Measurements from ENCODE around the gene STK35. TPM values are rescaled to one million over a fixed set of nuclear protein-coding genes. Genes with fewer than 3 reads are reported as not detected.

Gene STK35
- polyA plus RNA-seq, 3 donors = 1.2 to 9.3 (median 2.0) TPM

DNA sequence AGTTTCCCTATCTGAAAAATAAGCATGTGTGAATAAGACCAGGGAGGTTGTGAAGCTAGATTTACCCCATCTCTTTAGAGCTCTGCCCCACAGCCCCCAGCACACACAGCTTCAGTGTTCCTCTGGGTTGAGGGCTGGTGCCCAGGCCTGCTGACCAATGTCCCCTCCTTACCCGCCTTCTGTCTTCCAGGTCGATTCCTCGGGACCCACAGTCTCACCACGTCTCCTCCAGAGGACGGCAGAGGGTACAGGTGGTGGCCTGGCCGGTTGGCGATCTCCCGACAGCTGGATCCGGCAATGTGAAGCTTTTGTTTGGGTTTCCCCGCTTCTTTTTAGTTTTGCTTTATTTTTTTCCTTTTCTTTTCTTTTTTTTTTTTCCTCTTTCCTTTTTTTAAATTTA lies 42.0 kb downstream of the STK35 start:
- H2AFZ ChIP-seq (ENCODE audit: insufficient read depth, low read depth, low read length, poor library complexity, severe bottlenecking) = no peak overlapping the region
- TF ChIP-seq, protein P1, sequence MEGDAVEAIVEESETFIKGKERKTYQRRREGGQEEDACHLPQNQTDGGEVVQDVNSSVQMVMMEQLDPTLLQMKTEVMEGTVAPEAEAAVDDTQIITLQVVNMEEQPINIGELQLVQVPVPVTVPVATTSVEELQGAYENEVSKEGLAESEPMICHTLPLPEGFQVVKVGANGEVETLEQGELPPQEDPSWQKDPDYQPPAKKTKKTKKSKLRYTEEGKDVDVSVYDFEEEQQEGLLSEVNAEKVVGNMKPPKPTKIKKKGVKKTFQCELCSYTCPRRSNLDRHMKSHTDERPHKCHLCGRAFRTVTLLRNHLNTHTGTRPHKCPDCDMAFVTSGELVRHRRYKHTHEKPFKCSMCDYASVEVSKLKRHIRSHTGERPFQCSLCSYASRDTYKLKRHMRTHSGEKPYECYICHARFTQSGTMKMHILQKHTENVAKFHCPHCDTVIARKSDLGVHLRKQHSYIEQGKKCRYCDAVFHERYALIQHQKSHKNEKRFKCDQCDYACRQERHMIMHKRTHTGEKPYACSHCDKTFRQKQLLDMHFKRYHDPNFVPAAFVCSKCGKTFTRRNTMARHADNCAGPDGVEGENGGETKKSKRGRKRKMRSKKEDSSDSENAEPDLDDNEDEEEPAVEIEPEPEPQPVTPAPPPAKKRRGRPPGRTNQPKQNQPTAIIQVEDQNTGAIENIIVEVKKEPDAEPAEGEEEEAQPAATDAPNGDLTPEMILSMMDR (IDR thresholded peaks at IDR 0.05) = no peak
- Mint-ChIP-seq H3K9me3 (no peaks in the 10 kb centered on the region), H3K27me3 (ENCODE audit: low read depth in 3 of 3) (peaks cover 0 to 2% (median under 1%) of the 10 kb centered on the region in 3 donors), H3K27ac (peak overlapping the region in 1 of 7 donors; percentile 6), H3K4me3 (no peak overlapping the region), H3K4me1 (no peaks in the 10 kb centered on the region), H3K36me3 (peaks cover 40 to 47% of the 10 kb centered on the region in 2 donors)
- no peak overlapping the region for H3K27ac ChIP-seq (ENCODE audit: low read depth in 1 of 2, low read length in 2 of 2)
- peaks cover 46% of the 10 kb centered on the region for H4K20me1 ChIP-seq (ENCODE audit: insufficient read depth, low read length)
- H3K4me3 ChIP-seq (replicated peaks in 1 of 3; ENCODE audit: low read depth in 2 of 3, low read length in 3 of 3) = no peak overlapping the region
- H3K27me3 ChIP-seq (ENCODE audit: control insufficient read depth in 2 of 2, insufficient read depth in 2 of 2, low read length in 2 of 2) = no peaks in the 10 kb centered on the region
- no peaks in the 10 kb centered on the region for H3K79me2 ChIP-seq (ENCODE audit: insufficient read depth, low read length)
- no peak for DNase-seq
- peaks cover 27 to 95% of the 10 kb centered on the region in 2 donors for H3K36me3 ChIP-seq (replicated peaks in 1 of 2; ENCODE audit: control insufficient read depth in 1 of 2, insufficient read depth in 2 of 2, low read length in 2 of 2)
- intact Hi-C loops (cut with micrococcal nuclease) = no loop called here
- H3K4me2 ChIP-seq (replicated peaks; ENCODE audit: extremely low read depth, low read length, poor library complexity, severe bottlenecking) = no peak overlapping the region
- H3K9ac ChIP-seq (ENCODE audit: insufficient read depth, low read length, poor library complexity, severe bottlenecking) = no peak overlapping the region
- no peaks in the 10 kb centered on the region for H3K9me3 ChIP-seq (replicated peaks in 1 of 2; ENCODE audit: control insufficient read depth in 1 of 2, insufficient read depth in 1 of 2, low read length in 2 of 2)
- no peaks in the 10 kb centered on the region for H3K4me1 ChIP-seq (ENCODE audit: control insufficient read depth in 1 of 2, insufficient read depth in 2 of 2, low read length in 2 of 2)
- WGBS (ENCODE audit: insufficient coverage) = no CpG with 5 or more reads among the region's 10 CpGs

DNA sequence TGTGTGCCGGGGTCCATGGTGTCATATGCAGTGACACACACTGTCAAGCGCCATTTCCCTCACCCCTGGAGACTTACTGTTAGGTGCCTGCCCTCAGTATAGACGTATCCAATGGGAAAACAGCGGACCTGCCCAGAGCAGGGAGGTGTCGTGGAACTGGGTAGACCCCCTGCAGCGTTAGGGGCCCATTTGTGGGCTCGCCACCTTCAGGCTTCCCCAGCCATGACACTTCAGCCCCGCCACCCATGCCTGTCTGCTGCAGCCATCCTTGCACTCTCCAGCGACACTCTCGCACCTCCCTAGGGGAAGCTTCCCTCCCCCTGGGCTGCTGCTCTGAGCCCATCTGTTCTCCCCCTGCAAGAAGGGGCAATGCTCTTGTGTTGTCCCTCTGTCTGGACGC lies 43.2 kb downstream of the STK35 start:
- TF ChIP-seq, protein P1 (IDR thresholded peaks at IDR 0.05) = no peak
- no peak overlapping the region for H3K4me3 ChIP-seq (replicated peaks in 1 of 3; ENCODE audit: low read depth in 2 of 3, low read length in 3 of 3)
- DNase-seq = no peak
- H2AFZ ChIP-seq (ENCODE audit: insufficient read depth, low read depth, low read length, poor library complexity, severe bottlenecking) = no peak overlapping the region
- 98% methylated on average over 11 of the region's 11 CpGs for WGBS (ENCODE audit: insufficient coverage)
- H4K20me1 ChIP-seq (ENCODE audit: insufficient read depth, low read length) = peaks cover 35% of the 10 kb centered on the region
- H3K27ac ChIP-seq (ENCODE audit: low read depth in 1 of 2, low read length in 2 of 2) = no peak overlapping the region
- H3K9ac ChIP-seq (ENCODE audit: insufficient read depth, low read length, poor library complexity, severe bottlenecking) = no peak overlapping the region
- H3K79me2 ChIP-seq (ENCODE audit: insufficient read depth, low read length) = no peaks in the 10 kb centered on the region
- H3K4me1 ChIP-seq (ENCODE audit: control insufficient read depth in 1 of 2, insufficient read depth in 2 of 2, low read length in 2 of 2) = no peaks in the 10 kb centered on the region
- no peak overlapping the region for H3K4me2 ChIP-seq (replicated peaks; ENCODE audit: extremely low read depth, low read length, poor library complexity, severe bottlenecking)
- H3K9me3 ChIP-seq (replicated peaks in 1 of 2; ENCODE audit: control insufficient read depth in 1 of 2, insufficient read depth in 1 of 2, low read length in 2 of 2) = no peaks in the 10 kb centered on the region
- Mint-ChIP-seq H3K27ac (no peak overlapping the region), H3K4me3 (no peak overlapping the region), H3K36me3 (peaks cover 46 to 49% of the 10 kb centered on the region in 2 donors), H3K9me3 (no peaks in the 10 kb centered on the region), H3K4me1 (no peaks in the 10 kb centered on the region), H3K27me3 (ENCODE audit: low read depth in 3 of 3) (peaks cover 0 to 2% (median 0%) of the 10 kb centered on the region in 3 donors)
- intact Hi-C loops (cut with micrococcal nuclease) = no loop called here
- H3K27me3 ChIP-seq (ENCODE audit: control insufficient read depth in 2 of 2, insufficient read depth in 2 of 2, low read length in 2 of 2) = no peaks in the 10 kb centered on the region
- H3K36me3 ChIP-seq (replicated peaks in 1 of 2; ENCODE audit: control insufficient read depth in 1 of 2, insufficient read depth in 2 of 2, low read length in 2 of 2) = peaks cover 27 to 92% of the 10 kb centered on the region in 2 donors
